Stimulated activated CD4-positive, alpha-beta T cell treated with anti-CD3 and anti-CD28 coated beads, Interleukin-2, amount 100 ng/mL, for 24 hours (primary cell): ENCODE measurements around the gene AK8.

Experiments used
- DNase-seq, 2 donors: peaks; one replicate each; pipeline ENCODE4 v3.0.0-alpha.2; 2020

AK8 gene, protein sequence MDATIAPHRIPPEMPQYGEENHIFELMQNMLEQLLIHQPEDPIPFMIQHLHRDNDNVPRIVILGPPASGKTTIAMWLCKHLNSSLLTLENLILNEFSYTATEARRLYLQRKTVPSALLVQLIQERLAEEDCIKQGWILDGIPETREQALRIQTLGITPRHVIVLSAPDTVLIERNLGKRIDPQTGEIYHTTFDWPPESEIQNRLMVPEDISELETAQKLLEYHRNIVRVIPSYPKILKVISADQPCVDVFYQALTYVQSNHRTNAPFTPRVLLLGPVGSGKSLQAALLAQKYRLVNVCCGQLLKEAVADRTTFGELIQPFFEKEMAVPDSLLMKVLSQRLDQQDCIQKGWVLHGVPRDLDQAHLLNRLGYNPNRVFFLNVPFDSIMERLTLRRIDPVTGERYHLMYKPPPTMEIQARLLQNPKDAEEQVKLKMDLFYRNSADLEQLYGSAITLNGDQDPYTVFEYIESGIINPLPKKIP

DNA sequence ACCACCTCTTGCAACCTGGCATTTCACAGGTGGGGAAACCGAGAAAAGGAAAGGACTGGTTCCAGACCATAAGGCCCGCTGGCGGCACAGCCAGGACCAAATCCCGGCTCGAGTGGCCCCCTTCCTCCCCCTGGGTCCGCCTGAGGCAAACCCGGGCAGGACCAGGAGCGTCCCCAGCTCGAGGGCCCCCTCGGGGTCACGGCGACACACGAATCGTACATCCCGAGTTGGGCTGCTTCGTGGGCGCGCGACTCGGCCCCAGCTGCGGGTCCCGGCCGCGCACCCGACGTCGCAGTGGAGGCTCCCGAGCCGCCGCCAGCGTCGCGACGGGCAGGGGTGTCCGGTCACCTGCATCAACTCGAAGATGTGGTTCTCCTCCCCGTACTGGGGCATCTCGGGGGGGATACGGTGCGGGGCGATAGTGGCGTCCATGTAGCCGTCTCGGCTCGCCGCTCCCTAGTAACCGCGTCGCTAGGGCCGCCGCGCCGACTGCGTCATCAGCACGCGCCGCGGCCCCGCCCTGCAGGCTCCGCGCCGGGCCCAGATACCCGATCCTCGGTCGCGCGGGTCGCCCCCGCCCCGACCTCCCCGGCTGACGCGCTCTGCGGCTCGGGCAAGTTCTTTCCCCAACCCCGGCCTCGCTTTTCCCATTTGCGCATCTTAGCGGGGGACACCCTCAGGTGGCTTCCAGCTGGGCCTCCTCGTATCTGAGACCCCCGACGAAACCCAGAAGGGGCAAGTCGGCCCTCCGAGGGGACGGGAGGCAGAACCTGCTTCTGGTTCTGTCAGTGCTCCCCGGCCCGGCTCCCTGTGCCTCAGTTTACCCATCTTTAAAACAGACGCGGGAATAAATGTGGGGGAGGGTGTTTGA lies at the start of gene AK8:
Gene AK8 (minus strand): TSS at position 461 of the 871 bp plus-strand sequence. CDS start 29 bp downstream, at position 432.
- peak; percentile 77 to 81 for DNase-seq

- DNase-seq, result no peak
Observed at GRCh38 chr9:132927704-132928103, 49.6 kb upstream of the AK8 start.

GRCh38 chr9:132923346-132923902 lies 45.3 kb upstream of the AK8 start:
- no peak for DNase-seq

- DNase-seq, result no peak
Observed at GRCh38 chr9:132919614-132920268, 41.7 kb upstream of the AK8 start.

GRCh38 chr9:132914924-132915323 lies 36.8 kb upstream of the AK8 start:
- no peak for DNase-seq

- no peak for DNase-seq
Observed at GRCh38 chr9:132912131-132912530, 34.0 kb upstream of the AK8 start.

DNA sequence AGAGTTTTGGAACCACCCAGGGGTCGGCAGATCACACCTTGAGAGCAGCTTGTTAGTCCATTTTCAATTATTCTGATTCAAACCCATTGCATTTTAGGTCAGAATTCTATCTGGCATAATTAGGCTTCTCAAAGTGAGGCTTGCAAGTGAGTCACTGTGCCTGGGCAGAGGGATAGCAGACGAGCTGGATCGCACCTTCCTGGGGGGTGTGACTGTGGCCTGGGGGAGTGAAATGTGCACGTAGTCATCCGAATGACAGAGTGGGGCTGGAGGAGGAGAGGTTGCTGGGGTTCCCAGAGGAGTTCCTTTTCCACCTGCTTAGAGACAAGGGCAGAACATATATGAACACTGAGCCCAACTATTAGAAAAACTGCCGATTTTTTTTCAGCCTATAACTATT lies 32.3 kb upstream of the AK8 start:
- no peak for DNase-seq

DNA sequence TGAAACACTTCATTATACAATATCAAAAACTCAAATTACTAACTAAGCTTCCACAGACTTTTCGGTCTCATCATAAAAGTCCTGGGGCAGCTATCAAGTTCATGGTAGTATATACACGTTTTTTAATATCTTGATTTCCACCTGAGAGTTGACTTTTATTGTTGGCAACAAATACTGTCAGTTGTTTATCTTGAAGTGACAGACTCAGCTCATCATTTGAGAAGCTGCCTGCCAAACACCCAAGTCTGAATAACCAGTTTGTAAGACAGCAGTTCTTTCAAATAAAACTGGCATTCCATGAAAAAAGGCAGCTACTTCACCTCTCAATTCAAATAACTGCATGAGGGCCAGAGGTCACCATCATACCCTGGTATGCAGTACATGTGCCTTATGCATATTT lies 31.2 kb upstream of the AK8 start:
- no peak for DNase-seq

DNA sequence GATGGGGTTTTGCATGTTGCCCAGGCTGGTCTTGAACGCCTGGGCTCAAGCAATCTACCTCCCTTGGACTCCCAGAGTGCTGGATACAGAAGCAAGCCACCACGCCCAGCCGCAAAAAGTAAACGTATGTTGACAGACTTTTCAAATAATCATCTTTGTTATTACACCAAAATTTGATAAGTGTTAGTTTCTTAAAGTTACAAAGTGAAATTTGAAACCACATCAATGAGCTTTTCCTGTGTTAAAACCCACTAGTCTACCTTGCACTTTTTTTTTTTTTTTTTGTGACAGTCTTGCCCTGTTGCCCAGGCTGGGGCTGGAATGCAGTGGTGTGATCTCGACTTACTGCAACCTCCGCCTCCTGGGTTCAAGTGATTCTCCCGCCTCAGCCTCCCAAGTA lies 30.6 kb upstream of the AK8 start:
- DNase-seq, result no peak

DNA sequence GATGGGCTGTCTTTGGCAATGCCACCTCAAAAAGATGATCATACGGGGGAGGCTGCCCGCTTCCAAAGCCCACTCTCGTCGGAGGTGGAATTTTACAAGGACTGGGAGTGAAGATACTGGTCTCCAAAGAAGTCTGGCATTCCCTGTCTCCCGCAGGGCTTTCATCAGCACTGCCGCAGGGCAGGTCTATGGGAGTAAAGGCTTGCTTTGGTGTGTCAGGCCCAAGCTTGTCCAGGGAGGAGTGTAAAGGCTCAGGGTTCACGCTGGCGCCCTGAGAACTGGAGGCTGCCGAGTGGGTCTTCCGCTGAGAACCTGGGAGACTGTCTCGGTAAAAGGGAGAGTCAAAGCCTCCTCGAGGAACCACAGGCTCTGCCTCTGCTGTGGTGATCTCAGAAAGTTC lies 27.6 kb upstream of the AK8 start:
- DNase-seq, result no peak

DNA sequence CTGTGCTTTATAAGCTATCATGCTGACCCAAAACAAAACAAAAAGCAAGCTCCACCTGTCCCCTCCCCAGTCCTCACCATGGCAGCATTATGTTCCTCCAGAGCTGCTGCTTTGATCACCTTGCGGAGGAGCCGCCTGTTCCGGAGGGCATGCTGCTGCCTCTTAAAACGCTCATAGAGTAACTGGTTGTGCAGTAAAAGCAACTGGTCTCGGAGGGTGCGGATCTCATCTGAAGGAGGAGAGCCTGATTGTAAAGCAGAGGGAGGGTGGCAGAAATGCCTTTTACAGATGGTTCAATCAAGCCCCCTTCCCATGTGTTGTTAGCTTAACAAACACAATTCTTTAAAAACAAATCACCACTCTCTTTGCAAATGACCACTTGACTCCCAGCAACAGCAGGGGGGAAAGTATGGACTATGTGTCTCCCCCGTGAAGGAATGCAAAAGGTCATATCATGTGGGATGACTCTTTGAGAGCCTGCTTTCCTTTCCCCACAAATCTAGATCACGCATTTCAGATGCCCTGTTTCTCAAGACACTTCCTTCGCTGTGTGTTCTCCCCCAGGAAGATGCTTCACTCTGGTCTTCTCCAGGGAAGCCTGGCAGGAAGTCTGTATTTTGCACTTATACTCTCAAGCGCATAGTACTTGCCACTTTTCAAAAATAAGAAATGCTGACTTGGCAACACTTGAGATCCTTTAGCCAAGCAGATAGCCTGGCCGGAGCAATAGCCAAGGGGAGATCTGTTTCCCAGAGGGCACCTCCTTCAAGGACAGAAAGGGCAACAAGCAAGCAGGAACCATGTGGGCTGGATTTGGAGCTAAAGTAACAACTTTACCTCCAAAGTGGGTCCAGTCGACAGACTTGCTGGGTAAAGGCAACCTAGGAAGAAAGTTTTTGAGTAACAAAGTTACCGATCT lies 25.7 kb upstream of the AK8 start:
- DNase-seq, result no peak

- DNase-seq, result peak; percentile 80 to 81
Observed at GRCh38 chr9:132901858-132902831, 24.1 kb upstream of the AK8 start.

- no peak for DNase-seq
Observed at GRCh38 chr9:132898051-132898450, 20.0 kb upstream of the AK8 start.

DNA sequence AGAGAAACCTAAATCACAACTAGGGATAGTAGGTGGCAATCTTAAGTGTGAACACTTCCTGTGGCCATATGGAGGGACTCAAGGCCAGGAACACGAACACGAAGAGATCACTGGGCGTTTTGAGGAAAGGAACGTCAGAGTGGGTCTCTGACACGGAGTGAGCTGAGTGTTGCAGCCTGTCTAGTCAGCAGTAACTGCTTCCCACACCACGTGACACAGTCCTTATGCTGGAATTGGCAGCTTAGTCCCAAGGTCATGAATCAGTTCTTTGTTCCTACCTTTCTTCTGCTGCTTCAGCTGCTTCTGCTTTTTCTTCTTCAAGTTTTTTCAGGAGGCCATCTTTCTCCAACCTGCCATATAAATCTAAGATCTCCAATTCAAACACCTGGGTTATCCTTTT lies 18.8 kb upstream of the AK8 start:
- no peak for DNase-seq

- no peak for DNase-seq
Observed at GRCh38 chr9:132896264-132896663, 18.2 kb upstream of the AK8 start.

DNA sequence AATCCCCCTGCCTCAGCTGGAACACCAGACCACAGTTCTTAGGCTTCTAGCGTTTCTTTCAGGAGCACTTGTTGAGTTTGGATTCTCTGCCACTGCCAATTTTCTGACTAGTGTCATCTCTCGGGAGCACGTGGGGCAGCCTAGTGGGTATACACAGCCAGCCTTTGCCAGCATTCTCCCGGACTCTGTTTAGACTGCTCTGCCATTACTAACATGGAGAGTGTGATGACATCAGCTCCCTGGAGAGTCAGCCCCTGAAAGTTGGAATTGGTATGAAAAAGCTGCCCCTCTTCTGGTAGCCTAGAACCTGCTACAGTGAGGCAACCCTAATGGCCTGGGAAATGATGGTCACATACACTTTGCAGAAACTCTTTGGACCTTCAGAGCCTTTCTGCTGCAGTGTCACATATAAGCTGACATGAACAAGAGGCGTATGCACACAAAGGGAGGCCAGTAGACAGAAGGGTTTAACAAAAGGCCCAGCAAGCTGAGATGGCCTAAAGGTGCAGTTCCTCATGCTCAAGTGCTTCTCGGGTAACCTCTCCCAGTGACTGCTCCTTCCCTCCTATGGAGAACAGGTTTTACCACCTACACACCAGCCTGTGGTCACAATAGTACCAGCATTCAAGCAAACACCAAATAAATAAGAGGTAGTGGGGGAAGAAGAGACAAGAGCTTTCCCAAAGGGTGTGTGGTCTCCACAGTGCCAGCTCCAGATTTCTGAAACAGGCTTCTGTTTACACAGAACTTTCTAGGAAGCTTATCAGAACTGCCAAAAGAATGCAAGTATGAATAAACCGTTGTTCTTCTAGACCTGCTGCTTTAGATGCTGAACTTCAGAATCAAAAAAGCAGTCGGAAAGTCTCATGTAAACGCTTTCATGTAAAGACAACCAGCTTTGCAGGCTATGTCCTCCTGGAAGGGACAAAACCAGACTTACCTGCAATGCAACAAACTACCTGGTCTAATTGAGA lies 17.1 kb upstream of the AK8 start:
- DNase-seq, result no peak

DNA sequence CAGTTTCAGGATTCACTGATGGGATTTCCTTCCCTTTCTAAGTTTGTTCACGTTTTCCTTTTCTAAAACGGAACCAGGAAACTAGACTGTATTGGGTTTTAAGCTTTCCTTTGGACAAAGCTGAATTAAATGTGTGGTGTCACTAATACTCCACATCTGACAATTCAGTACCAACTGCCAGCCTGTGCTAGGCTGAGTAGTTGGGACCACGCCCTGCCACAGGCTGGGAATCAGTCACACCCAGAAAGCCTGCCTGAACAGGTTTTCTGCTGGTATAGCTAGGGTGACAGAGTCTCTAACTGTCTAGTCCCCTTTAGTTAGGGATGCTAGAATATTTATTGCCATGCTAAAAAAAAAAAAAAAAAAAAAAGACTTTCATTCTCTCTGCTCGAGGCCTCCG lies 16.3 kb upstream of the AK8 start:
- no peak for DNase-seq

- no peak for DNase-seq
Observed at GRCh38 chr9:132892400-132892799, 14.3 kb upstream of the AK8 start.

DNA sequence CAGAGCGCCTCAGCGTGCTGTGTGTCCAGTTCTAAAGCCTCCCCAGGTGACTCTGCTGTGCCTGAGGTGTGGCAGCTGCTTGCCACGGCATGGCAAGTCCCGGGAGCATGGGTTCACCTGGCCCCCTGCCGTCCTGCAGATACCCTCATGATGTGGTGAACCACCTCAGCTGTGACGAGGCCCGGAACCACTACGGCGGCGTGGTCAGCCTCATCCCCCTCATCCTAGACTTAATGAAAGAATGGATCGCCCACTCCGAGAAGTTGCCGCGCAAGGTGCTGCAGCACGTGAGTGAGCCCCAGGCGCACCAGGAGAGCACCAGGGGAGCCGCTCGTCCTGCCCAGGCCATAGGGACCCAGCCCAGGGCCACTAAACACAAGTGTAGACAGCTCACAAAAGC lies 10.1 kb upstream of the AK8 start:
- no peak for DNase-seq
